WTC11 (cell line): Measurements from ENCODE around the gene ZNF221.

Experiments used
- CREB1 ChIP-seq: sonication (generic); formaldehyde crosslinking; IDR thresholded peaks from 2 replicates; pipeline ENCODE4 v1.8.0; 2023; ENCODE audit warnings: mild to moderate bottlenecking, missing genetic modification reagents
- CTCF ChIP-seq: fragments of 200-600 bp; IDR thresholded peaks from 2 replicates; pipeline ENCODE4 v1.8.0; 2022; ENCODE audit warnings: antibody characterized with exemption
- EMX1 ChIP-seq: fragments of 250-450 bp; sonication (Bioruptor Pico); IDR thresholded peaks from 2 replicates; pipeline ENCODE4 v1.8.0; 2021; ENCODE audit warnings: mild to moderate bottlenecking
- MAX ChIP-seq: sonication (generic); formaldehyde crosslinking; IDR thresholded peaks from 2 replicates; pipeline ENCODE4 v1.8.0; 2022; ENCODE audit warnings: mild to moderate bottlenecking, missing genetic modification reagents

- TF ChIP-seq EMX1 (CRISPR knock-in tag) (no peak), MAX (CRISPR knock-in tag) (no peak), CTCF (no peak), CREB1 (CRISPR knock-in tag) (no peak)
Observed at GRCh38 chr19:44010468-44010867, 59.4 kb downstream of the ZNF221 start.
